Hepatocyte (in vitro differentiated cells): ENCODE data around the gene TRIM14.

Experiments used
- EZH2phosphoT487 ChIP-seq: fragments of 200-600 bp; sonication (generic); IDR thresholded peaks from one replicate; pipeline ENCODE4 v1.6.1; 2018; ENCODE audit warnings: antibody characterized with exemption, mild to moderate bottlenecking, low read depth, moderate library complexity; ENCODE audit not compliant: unreplicated experiment, severe bottlenecking
- TF ChIP-seq, protein P1 (sequence below): fragments of 200-600 bp; sonication (generic); IDR thresholded peaks from 2 replicates; pipeline ENCODE4 v1.5.1; 2016; ENCODE audit warnings: antibody characterized with exemption, mild to moderate bottlenecking; ENCODE audit not compliant: poor library complexity

- TF ChIP-seq, protein P1, sequence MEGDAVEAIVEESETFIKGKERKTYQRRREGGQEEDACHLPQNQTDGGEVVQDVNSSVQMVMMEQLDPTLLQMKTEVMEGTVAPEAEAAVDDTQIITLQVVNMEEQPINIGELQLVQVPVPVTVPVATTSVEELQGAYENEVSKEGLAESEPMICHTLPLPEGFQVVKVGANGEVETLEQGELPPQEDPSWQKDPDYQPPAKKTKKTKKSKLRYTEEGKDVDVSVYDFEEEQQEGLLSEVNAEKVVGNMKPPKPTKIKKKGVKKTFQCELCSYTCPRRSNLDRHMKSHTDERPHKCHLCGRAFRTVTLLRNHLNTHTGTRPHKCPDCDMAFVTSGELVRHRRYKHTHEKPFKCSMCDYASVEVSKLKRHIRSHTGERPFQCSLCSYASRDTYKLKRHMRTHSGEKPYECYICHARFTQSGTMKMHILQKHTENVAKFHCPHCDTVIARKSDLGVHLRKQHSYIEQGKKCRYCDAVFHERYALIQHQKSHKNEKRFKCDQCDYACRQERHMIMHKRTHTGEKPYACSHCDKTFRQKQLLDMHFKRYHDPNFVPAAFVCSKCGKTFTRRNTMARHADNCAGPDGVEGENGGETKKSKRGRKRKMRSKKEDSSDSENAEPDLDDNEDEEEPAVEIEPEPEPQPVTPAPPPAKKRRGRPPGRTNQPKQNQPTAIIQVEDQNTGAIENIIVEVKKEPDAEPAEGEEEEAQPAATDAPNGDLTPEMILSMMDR = no peak
- no peak for TF ChIP-seq EZH2phosphoT487
Observed at GRCh38 chr9:98067184-98067583, 51.8 kb downstream of the TRIM14 start.
